Stimulated activated CD8-positive, alpha-beta memory T cell treated with anti-CD3 and anti-CD28 coated beads, Interleukin-12 subunit alpha, Interleukin-12 subunit beta, amount 100 ng/mL, for 24 hours (primary cell): ENCODE data around the gene ANKRD65.
"Not testable (repeated sequence)": the region's sequence is repeated elsewhere in the genome, so short reads cannot be mapped to it uniquely, and the experiment has no call there.

ENCODE experiments used
- DNase-seq: peaks from one replicate; pipeline ENCODE4 v3.0.0-alpha.2; 2020; ENCODE audit errors: extremely low read depth

Gene ANKRD65

DNA sequence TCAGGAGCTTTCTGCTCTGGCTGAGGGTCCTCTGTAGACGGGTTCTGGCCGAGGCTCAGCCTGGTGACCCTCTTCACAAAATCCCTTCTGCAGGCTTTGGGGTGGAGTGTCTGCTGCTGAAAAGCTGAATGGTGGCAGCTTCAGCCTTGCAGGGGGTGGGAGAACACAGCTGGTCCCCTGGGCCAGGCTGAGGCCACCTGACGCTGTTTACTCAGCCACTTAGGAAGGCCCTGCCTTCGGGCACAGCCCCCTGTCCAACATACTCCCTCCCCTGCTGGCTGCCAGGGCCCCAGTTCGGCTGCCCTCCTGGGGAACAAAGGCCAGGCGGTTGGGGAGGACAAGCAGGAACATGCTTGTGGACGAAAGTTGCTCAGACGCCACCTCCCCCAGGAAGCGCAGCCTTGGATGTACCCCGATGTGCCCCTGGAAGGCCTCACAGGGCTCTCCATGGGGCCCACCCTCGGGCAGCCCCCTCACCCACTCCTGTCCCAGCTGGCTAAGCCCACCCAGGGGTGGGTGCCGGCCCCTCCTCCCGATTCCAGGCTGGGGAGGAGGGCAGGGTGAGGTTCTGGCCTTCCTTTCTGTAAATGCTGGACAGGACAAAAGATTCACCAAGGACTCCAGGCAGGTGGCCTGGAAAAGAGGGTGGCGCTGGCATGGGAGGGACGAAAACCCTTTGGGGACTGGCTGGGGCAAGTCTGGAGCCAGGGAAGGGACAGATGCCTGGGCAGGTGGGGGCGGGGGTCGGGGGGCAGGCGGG lies at the start of gene ANKRD65:
ANKRD65 (minus strand) TSS at position 130 of the 760 bp plus-strand sequence. CDS start 271 bp downstream, outside the sequence.
- DNase-seq = no peak

DNA sequence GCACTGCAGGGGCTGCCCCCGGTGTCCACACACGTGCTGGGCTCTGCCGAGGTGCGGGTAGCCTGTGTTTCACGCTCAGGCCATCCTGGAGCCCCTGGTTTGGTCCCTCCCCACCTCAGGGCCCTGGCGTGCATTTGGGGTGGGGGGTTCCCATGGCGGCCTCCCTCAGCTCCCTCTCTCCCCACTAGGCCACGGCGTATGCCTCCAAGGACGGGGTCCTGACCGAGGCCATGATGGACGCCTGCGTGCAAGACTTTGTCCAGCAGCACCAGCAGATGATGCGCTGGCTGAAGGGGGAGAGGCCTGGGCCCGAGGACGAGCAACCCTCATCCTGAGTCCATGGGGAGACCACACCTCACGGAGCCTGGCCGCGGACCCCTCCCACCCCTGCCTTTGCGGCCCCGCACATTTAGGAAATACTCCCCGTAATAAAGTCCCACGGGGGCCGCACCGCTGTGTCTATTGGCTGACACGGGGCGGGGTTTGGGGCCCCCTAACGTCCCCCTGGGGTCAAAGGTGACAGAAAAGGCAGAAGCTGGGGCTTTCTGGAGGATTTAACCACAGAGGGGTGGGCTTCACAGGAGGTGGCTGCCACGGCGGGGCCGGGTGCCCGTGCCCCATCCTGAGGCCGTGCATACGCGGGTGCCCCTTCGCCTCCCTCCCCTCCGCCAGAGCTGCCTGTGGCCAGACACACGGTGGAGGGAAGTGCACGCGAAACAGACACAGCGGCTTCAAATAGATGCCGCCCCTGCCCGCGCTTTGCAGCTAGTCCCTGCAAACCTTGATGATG lies 47.3 kb upstream of the ANKRD65 start:
- not testable (repeated sequence) for DNase-seq

DNA sequence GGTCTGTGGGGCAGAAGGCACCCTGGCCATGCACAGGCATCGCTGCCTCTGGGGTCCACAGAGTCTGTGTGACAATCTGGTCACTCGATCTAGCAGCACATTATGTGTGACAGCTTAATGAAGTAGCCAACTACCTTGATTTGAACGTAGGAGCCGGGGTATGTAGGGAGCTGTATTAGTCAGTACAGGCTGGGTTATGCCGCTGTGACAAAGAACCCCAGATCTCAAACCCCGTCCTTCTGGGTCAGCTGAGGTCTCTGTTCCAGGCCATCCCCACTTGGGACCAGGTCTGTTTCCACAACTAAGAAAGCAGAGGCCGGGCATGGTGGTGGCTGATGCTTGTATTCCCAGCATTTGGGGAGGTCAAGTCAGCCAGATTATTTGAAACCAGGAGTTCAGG lies 42.2 kb upstream of the ANKRD65 start:
- DNase-seq = no peak

DNA sequence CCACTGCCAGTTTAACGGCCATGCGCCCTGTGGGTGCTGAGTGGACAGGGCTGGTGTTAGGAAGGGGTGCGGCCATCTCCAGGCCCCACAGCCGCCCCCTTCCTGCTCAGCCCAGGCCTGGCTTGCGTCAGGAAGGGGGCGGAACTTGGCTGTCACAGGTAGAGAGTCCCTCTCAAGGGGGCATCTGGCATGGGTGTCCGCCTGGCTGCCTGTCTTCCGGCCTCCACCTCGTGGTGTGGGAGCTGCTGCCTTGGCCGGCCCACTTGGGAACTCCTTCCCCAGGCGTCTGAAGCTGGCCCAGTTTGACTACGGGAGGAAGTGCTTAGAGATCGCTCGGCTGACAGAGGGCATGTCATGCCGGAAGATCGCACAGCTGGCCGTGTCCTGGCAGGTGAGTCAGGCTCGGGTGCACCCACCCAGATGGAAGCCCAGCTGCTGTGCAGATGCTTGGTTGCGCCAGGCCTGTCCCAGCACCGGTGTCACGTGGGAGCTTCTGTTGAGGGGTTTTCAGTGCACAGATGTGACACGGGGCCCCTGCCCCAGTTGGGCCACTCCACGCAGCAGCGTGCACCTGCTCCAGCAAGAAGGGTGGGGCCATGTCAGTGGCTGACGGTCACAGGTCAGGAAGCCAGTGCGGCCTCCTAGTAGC lies 41.4 kb upstream of the ANKRD65 start:
- no peak for DNase-seq

DNA sequence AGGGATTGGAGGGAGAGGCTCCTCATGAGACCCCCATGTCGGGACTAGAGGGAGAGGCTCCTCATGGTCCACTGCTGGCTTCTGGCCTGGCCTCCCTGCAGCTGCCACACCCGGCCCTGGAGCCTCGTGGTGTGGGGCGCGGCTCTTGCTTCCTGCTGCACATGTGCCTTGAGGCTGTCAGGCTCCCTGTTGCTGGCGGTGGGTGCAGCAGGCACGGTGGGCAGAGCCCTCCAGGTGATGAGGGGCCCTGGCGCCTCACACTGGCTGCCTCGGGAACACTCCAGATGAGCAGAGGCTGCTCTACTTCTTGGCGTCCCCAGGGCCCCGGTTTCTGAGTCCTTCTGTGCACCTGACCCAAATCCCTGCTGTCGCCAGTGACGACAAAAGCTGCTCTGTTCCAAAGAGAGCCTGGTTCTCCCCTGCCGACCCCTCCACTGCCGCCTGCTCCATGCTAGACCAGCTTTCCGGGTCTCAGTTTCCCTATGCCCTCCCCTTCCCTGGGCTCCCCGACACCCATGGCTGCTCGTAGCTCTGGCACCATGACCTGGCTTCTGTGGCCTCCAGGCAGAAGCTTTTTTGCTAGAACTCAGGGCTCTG lies 40.7 kb upstream of the ANKRD65 start:
- no peak for DNase-seq

DNA sequence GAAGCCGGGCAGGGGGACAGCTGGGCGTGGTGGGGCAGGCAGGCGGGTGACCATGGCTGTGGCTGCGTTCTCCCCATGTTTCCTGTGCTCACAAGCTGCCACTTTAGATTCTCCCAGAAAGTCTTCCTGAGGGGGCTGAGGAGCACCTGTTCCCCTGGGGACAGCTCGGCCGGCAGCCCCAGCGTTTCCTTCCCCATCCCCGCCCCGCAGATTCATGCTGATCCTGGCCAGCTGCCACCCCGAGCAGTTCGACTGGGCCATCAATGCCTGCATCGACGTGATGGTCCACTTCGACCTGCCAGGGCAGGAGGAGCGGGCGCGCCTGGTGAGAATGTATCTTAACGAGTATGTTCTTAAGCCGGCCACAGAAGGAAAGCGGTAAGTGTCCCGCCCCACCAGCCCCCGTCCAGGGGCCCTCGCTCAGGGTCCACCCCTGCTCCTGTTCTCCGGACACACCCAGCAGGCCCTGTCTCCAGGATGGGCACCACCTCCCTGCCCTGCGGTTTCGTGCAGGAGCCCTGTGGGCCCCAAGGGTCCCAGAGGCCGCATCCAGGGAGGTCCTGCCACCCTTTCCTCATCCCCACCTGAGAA lies 39.6 kb upstream of the ANKRD65 start:
- no peak for DNase-seq

DNA sequence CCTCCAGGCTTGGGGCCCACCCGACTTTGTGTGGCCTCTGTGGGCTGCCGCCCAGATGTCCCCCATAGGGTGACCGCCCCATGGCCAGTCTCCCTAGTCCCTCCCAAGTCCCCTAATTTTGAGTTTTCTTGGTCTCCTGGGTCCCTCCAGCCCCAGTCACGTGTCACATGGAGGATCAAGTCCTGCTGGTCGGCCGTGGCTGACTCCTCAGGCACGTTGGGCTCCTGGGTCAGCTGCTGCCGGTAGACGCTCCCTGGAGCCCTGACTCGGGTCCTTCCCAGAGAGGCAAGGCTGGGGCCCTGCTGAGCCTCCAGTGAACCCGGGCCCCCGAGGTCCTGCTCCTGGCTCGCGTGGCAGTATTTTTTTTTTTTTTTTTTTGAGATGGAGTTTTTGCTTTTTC lies 38.6 kb upstream of the ANKRD65 start:
- DNase-seq = not testable (repeated sequence)

DNA sequence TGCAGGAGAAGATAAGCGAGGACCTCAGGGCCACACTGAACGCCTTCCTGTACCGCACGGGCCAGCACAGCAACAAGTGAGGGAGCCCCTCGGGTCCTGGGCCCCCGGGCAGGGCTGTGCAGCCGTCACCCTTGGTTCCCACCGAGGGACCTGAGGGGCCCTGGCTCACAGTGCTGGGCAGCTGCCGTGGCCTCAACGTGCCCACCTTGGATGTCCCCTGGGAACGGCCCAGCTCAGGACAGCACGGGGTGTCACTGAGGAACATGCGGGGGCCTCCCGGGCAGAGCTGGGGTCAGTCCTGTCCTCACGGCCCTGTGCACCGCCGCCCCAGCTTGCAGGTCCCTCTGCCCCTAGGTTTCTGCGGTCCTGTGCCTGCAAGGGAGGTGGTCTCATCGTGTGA lies 38.1 kb upstream of the ANKRD65 start:
- not testable (repeated sequence) for DNase-seq

DNA sequence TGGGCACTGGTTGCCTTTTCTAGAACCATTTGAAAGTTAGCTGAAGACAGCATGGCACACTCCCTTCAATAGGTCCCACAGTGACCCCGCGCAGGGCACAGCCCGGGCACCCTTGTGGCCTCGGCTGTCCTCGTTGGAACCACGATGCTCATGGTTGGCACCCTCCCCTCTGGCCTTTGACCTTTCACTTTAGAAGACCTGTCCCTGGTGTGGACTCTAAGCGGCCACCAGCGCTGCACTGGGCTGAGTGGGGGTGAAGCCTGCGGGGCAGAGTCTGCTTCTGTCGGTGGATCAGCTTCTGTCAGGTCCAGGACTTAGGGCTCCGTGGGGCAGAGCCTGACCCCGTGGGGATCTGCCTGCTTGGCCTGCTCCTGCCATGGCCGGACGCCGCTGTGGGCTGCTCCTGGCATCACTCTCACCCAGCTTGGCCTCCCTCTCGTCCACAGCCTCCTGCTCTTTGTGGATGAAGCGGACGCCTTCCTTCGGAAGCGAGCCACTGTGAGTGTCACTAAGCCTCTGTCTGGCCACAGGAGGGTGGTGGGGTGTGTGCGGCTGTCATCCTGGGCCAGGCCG lies 35.7 kb upstream of the ANKRD65 start:
- DNase-seq = not testable (repeated sequence)

DNA sequence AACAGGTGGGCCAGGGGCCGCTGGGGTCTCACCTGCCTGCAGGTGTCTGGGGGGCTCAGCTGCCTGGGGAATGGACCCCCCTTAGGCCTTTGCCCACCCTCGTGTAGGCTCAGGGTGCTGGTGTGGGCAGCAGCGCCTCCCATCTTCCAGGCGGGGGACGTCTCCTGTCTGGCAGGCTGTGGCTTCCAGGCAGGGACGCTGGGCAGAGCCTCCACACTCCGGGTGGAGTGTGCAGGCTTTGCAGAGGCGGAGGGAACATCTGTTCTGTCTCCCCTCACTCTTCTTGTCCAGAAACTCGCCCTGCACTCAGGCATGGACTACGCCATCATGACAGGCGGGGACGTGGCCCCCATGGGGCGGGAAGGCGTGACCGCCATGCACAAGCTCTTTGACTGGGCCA lies 34.9 kb upstream of the ANKRD65 start:
- not testable (repeated sequence) for DNase-seq

DNA sequence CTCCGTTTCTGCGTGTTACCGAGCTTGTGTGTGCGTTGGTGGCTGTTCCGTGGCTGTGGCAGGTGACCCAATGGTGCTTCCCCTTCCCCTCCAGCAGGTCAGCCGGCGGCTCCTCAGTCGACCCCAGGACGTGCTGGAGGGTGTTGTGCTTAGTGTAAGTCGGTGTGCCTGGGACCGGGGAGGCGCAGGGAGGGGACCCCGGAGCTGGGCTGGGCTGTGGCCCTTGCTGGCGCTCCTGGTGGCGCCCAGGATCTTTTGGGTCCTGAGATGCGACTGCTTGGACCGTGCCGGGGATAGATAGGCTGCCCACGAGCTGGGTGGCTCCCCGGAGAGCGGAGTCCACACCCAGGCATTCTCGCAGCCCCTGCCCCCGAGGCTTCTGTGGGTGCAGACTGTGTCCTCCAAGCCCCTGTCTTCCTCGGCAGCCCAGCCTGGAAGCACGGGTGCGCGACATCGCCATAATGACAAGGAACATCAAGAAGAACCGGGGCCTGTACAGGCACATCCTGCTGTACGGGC lies 34.3 kb upstream of the ANKRD65 start:
- no peak for DNase-seq

DNA sequence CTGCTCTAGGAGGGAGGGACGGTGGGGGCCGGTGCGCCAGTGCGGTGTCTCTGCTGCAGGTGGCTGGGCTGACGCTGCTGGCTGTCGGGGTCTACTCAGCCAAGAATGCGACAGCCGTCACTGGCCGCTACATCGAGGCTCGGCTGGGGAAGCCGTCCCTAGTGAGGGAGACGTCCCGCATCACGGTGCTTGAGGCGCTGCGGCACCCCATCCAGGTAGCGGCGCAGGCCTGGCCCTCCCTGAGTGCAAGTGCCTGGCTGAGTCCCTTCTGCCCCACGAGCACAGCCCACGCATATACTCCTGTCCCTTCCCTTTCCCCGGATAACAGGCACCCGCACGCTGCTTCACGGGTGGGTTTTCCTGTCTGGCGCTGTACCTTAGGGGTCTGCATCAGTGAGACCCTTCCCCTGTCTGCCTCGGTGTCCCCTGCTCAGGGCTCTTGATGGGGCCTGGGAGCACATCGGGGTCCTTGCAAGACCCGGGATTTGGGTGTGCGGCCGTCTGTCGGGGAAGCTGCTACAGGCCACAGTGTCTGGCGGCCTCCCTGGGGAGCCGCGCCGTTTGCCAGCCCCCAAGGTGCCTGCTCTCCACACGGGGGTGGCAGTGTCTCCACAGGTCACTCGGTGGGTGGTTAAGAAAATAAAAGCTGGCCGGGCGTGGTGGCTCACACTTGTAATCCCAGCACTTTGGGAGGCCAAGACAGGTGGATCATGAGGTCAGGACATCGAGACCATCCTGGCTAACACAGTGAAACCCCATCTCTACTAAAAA lies 33.4 kb upstream of the ANKRD65 start:
- not testable (repeated sequence) for DNase-seq

DNA sequence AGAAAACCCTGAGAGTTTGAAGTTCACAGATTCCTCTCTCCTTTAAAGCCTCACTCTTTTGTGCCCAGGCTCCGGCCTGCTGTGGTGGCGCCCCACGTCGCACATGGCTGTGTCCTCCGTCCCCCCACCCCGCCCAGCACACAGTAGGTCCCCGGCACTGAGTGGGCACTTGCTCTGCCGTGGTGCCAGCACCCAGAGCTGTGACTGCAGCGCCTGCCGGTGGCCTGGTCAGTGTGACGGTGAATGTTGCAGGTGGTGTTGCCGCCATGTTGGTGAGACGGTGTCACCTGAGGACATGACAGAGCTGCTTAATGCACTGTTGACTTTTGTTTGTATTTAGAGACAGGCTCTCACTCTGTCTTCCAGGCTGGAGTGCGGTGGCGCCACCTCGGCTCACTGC lies 31.8 kb upstream of the ANKRD65 start:
- no peak for DNase-seq

DNA sequence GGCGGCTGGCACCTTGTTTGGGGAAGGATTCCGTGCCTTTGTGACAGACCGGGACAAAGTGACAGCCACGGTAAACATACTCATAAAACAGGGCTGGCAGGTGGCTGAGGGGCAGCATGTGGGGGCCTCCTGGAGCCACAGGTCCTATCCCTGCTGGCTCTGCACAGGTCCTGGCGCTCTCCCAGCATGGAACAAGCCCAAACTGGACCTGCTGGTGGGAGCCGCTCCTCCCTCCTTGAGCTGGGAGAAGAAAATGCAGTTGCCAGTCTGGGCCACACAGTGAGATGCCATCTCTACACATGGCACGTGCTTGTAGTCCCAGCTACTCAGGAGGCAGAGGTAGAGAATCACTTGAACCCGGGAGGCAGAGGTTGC lies 31.3 kb upstream of the ANKRD65 start:
- not testable (repeated sequence) for DNase-seq

DNA sequence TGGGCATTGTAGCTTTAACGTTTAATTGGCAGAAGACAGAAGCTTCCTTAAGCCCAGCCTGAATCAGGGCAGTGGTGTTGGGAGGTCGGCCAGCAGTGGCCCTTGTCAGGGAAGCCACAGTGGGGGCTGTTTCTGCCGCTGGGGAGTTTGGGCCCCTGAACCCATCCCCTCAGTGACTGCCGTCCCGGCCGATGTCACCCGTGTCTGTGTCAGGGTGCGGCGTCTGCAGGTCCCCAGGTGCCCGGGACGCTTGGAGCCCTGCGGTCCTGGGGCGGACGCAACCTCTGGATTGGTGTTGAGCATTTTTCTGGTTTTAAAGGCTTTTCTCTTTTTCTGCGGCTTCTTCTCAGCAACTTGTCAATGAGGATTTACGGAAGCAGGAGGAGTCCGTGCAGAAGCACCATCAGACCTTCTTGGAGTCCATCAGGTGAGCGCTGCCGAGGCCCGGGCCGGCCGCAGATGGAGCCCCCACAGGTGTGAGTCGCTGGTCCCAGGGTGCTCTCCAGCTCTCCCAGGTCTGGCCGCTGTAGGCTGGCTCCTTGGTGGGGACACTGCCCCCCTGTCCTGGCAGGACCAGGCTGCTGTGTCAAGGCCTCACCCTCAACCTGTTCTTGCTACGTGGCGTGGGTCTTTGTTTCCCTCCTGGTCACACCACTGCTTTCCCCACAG lies 30.8 kb upstream of the ANKRD65 start:
- no peak for DNase-seq

DNA sequence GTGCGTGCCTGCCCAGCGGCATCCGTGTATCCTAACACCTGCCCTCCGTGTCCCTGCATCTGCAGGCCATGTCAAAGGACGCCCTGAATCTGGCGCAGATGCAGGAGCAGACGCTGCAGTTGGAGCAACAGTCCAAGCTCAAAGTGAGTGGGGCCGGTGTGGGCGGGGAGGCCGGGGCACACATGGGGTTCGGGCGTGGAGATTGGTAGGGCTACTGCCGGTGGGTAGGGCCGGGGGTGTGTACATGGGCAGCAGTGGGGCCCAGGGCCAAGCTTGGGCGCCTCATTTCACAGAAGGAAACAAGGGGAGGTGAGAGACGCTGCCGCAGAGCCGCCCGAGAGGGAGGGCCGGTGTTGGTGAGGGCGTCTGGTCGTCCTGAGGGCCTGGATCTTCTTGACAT lies 29.5 kb upstream of the ANKRD65 start:
- DNase-seq = not testable (repeated sequence)

DNA sequence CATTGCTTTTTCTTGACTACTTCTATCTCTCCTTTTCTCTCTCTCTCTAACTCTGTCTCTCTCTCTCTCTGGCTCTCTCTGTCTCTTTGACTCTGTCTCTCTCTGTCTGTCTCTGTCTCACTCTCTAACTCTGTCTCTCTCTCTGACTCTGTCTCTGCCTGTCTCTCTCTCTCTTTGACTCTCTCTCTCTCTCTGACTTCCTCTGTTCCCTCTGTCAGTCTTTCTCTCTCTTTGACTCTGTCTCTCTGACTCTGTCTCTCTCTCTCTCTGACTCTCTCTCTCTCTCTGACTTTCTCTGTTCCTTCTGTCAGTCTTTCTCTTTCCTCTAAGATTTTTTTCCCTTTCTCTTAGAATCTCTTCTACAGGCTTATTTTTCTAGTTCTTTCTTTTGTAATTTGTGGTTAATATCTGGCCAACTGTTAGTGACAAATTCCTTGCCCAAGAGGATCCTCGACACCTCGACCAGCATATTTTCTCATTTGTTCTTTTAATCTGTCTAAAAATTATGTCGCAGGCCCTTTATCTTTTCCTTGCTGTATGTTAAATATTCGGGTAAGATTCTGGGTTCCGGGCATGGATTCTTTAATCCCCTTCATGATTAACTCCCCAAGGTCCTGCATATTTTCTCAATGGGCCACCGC lies 28.1 kb upstream of the ANKRD65 start, which contains the start of gene ATAD3C:
ATAD3C (plus strand) TSS at position 591 of the 641 bp plus-strand sequence. CDS start 995 bp downstream, outside the sequence.
- no peak for DNase-seq

DNA sequence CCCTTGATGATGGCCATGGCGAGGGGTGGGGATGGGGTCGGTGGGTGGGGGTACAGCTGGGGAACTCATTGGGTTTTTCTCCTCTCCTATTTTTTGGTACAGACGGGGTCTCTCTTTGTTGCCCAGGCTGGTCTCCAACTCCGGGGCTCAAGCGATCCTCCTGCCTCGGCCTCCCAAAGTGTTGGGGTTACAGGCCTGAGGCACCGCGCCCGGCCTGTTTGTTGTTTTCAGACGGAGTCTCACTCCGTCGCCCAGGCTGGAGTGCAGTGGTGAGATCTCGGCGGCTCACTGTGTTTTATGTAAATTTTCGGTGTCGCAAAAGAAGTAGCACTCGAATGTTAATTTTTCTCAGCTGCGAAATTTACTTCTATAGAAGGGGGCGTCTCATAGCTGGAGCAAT lies 25.6 kb upstream of the ANKRD65 start:
- DNase-seq = not testable (repeated sequence)

DNA sequence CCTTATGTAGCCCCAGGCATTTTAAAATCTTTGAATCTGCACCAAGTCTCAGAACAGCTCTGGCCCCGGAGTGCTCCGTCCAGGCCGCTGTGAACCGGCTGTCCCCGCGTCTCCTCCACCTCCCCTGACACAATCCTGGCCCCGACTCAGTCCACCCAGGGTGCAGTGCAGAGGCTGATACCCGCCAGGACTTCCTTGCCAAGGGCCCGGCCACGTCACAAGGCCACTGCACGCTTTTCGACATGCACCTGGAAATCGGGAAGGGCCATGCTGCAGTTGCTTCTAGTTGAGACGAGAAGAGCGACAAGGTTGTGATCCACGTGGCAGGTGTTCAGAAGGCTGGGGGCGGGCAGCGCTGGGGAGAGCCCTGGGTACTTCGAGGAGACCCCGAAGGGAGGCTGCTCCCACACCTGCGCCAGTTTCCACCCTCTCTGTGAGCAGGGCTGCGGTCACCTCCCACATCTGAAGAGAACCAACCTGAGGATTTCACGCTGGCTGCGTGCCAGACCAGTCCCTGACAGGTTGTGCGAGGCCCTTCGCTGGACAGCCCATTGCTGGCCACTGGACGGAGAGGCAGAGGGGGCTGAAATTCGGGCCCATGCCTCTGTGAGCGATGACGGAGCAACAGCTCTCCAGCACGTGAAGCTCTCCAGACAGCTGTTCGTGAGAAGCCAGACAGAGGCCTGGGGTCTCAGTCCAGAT lies 21.1 kb upstream of the ANKRD65 start:
- DNase-seq = no peak
